ENCODE results near the gene KLK11.

DNA sequence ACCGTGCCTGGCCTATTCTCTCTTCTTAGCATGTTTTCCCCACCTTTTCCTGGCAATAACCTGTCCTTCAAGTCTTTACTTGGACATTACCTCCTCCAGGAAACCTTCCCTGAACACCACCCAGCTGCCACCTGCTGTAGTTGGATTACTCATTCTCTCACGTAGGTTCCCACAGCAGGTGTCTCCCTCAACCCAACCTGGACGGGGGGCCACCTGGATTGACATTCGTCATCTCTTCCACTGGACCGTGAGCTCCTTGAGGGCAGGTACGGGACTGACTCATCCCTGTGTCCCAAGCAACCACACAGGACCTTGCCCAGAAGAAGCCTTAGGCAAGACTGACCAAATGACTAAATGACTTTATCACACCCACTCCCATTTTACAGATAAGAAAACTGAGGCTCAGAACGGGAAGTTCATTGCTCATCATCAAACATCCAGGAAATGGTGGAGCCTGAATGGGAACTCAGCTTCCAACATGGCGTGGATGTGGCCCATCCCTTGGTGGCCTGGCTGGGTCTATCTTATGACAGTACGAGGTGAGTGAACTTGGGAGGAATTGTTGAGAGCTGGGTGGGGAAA lies 53.5 kb downstream of the KLK11 start:
- TF ChIP-seq, protein P1, sequence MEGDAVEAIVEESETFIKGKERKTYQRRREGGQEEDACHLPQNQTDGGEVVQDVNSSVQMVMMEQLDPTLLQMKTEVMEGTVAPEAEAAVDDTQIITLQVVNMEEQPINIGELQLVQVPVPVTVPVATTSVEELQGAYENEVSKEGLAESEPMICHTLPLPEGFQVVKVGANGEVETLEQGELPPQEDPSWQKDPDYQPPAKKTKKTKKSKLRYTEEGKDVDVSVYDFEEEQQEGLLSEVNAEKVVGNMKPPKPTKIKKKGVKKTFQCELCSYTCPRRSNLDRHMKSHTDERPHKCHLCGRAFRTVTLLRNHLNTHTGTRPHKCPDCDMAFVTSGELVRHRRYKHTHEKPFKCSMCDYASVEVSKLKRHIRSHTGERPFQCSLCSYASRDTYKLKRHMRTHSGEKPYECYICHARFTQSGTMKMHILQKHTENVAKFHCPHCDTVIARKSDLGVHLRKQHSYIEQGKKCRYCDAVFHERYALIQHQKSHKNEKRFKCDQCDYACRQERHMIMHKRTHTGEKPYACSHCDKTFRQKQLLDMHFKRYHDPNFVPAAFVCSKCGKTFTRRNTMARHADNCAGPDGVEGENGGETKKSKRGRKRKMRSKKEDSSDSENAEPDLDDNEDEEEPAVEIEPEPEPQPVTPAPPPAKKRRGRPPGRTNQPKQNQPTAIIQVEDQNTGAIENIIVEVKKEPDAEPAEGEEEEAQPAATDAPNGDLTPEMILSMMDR (IDR thresholded peaks at IDR 0.05), result no peak
- TF ChIP-seq POLR2A (IDR thresholded peaks at IDR 0.05), result no peak
